Natural killer cell (primary cell): ENCODE measurements around the gene NHERF1. TPM values are rescaled to one million over a fixed set of nuclear protein-coding genes. Genes with fewer than 3 reads are reported as not detected.

Source experiments
- ATAC-seq, 3 donors: fragments of 150-1000 bp in 2 of 3; fragments of 200-7000 bp in 1 of 3; cut with Tn5 transposase; 1 replicate in 1 of 3; 2 replicates in 2 of 3; pipeline ENCODE4 v1.10.0; 2021; ENCODE audit warnings: mild to moderate bottlenecking in 2 of 3, moderate library complexity in 2 of 3
- DNase-seq, 2 donors: peaks; one replicate each; pipeline versions ENCODE4 v3.0.0 to v3.0.0-alpha.2; 2013 to 2021; ENCODE audit warnings: mixed read lengths in 1 of 2
- H3K27ac ChIP-seq: one replicate; pipeline ENCODE4 v1.5.1; 2013; ENCODE audit warnings: mild to moderate bottlenecking, low read length
- H3K27me3 ChIP-seq: one replicate; pipeline ENCODE4 v1.6.1; 2013; ENCODE audit warnings: low read length; ENCODE audit not compliant: control insufficient read depth, insufficient read depth
- H3K36me3 ChIP-seq: one replicate; pipeline ENCODE4 v1.6.1; 2013; ENCODE audit warnings: low read length; ENCODE audit not compliant: control insufficient read depth, insufficient read depth
- H3K4me1 ChIP-seq: one replicate; pipeline ENCODE4 v1.6.1; 2013; ENCODE audit warnings: low read length; ENCODE audit not compliant: control insufficient read depth, insufficient read depth
- H3K4me3 ChIP-seq: one replicate; pipeline ENCODE4 v1.5.1; 2013; ENCODE audit warnings: low read length
- H3K9me3 ChIP-seq: one replicate; pipeline ENCODE4 v1.6.1; 2013; ENCODE audit warnings: low read length; ENCODE audit not compliant: control insufficient read depth, insufficient read depth
- H3K27ac Mint-ChIP-seq, 2 donors: one replicate each; pipeline ENCODE4 v1.8.0; 2022; ENCODE audit warnings: mild to moderate bottlenecking in 2 of 2, mixed read lengths in 2 of 2, moderate library complexity in 1 of 2
- H3K27me3 Mint-ChIP-seq, 2 donors: one replicate each; pipeline ENCODE4 v1.8.0; 2022; ENCODE audit warnings: low read depth in 2 of 2, mixed read lengths in 2 of 2
- H3K36me3 Mint-ChIP-seq: one replicate; pipeline ENCODE4 v1.8.0; 2022; ENCODE audit warnings: mixed read lengths
- H3K4me1 Mint-ChIP-seq, 2 donors: one replicate each; pipeline ENCODE4 v1.8.0; 2022; ENCODE audit warnings: mixed read lengths in 2 of 2
- H3K4me3 Mint-ChIP-seq: one replicate; pipeline ENCODE4 v1.8.0; 2022; ENCODE audit warnings: mild to moderate bottlenecking, moderate library complexity, mixed read lengths
- H3K9me3 Mint-ChIP-seq, 2 donors: one replicate each; pipeline ENCODE4 v1.8.0; 2022; ENCODE audit warnings: mixed read lengths in 2 of 2
- CTCF ChIP-seq: fragments of 200-600 bp; IDR thresholded peaks from one replicate; pipeline ENCODE4 v1.8.0; 2022; ENCODE audit warnings: antibody characterized with exemption
- WGBS: methylation state at CpG from one replicate; pipeline ENCODE4 v1.1.7; 2013; ENCODE audit warnings: missing lambda C conversion rate; ENCODE audit not compliant: insufficient coverage; 5-methylcytosine and 5-hydroxymethylcytosine counted together
- intact Hi-C: fragments of 100-400 bp; cut with micrococcal nuclease; formaldehyde crosslinking; loops from one replicate; pipeline ENCODE4 v1.14.2; 2022
- total RNA-seq, 4 donors: library from RNA; stranded (reverse); fragments of 120-200 nt in 1 of 4; gene quantifications; one replicate each; pipeline versions ENCODE4 v1.2.3 to v1.2.4, GENCODE V29; 2013 to 2022

Gene NHERF1
- total RNA-seq, 3 donors from 2014 or later (not counting 1 experiment from before 2014, with no cell fraction given), result 323 to 372 (median 362) TPM

- no peaks in the 10 kb centered on the region for H3K27me3 ChIP-seq
- DNase-seq (no peak), ATAC-seq (no peak)
- no peaks in the 10 kb centered on the region for H3K36me3 Mint-ChIP-seq
- H3K4me3 ChIP-seq, result no peak overlapping the region
- H3K27ac ChIP-seq, result no peak overlapping the region
- no peaks in the 10 kb centered on the region for H3K27me3 Mint-ChIP-seq
- H3K4me1 Mint-ChIP-seq, result peaks cover 6 to 10% of the 10 kb centered on the region in 2 donors
- intact Hi-C loops, result no loop called here
- H3K36me3 ChIP-seq, result peaks cover 32% of the 10 kb centered on the region
- no peaks in the 10 kb centered on the region for H3K9me3 Mint-ChIP-seq
- H3K9me3 ChIP-seq, result no peaks in the 10 kb centered on the region
- no peak for TF ChIP-seq CTCF
- H3K27ac Mint-ChIP-seq, result no peak overlapping the region
- peaks cover 14% of the 10 kb centered on the region for H3K4me1 ChIP-seq
- 98% methylated on average over 7 of the region's 7 CpGs for WGBS
- no peak overlapping the region for H3K4me3 Mint-ChIP-seq
Measured at GRCh38 chr17:74815067-74815466, 66.6 kb downstream of the NHERF1 start.

GRCh38 chr17:74815550-74816370, 67.3 kb downstream of the NHERF1 start:
- Histone ChIP-seq H3K36me3 (peaks cover 35% of the 10 kb centered on the region), H3K4me1 (peaks cover 14% of the 10 kb centered on the region), H3K27ac (no peak overlapping the region), H3K4me3 (no peak overlapping the region), H3K27me3 (no peaks in the 10 kb centered on the region), H3K9me3 (no peaks in the 10 kb centered on the region)
- DNase-seq (no peak), ATAC-seq (no peak)
- no peak for TF ChIP-seq CTCF
- H3K4me3 Mint-ChIP-seq, result no peak overlapping the region
- H3K9me3 Mint-ChIP-seq, result no peaks in the 10 kb centered on the region
- H3K27me3 Mint-ChIP-seq, result no peaks in the 10 kb centered on the region
- H3K36me3 Mint-ChIP-seq, result no peaks in the 10 kb centered on the region
- no peak overlapping the region for H3K27ac Mint-ChIP-seq
- 76% methylated on average over 15 of the region's 15 CpGs for WGBS
- intact Hi-C loops, result no loop called here
- H3K4me1 Mint-ChIP-seq, result peaks cover 6 to 10% of the 10 kb centered on the region in 2 donors

GRCh38 chr17:74816905-74817620, 68.6 kb downstream of the NHERF1 start:
- WGBS, result 94% methylated on average over 17 of the region's 18 CpGs
- H3K4me3 ChIP-seq, result no peak overlapping the region

More at GRCh38 chr17:74816905-74817620, 68.6 kb downstream of the NHERF1 start:
- Histone ChIP-seq H3K9me3 (no peaks in the 10 kb centered on the region), H3K4me1 (peaks cover 10% of the 10 kb centered on the region), H3K27ac (no peak overlapping the region), H3K36me3 (peaks cover 37% of the 10 kb centered on the region), H3K27me3 (no peaks in the 10 kb centered on the region)
- Mint-ChIP-seq H3K9me3 (no peaks in the 10 kb centered on the region), H3K27me3 (no peaks in the 10 kb centered on the region), H3K4me3 (no peak overlapping the region), H3K4me1 (peaks cover 6 to 10% of the 10 kb centered on the region in 2 donors), H3K27ac (no peak overlapping the region), H3K36me3 (no peaks in the 10 kb centered on the region)
- TF ChIP-seq CTCF, result no peak
- intact Hi-C loops, result no loop called here
- no peak for ATAC-seq
- DNase-seq, result no peak
